ENCODE data around the gene NOX3.
A peak's percentile ranks its signal among the peaks of the same experiment; 100 is the strongest.
"Not testable (repeated sequence)": the region's sequence is repeated elsewhere in the genome, so short reads cannot be mapped to it uniquely, and the experiment has no call there.

The NOX3 gene

GRCh38 chr6:155374681-155375080, 81.0 kb downstream of the NOX3 start:
- H3K4me3 ChIP-seq (ENCODE audit: low read depth, low read length), result no peak overlapping the region
- in situ Hi-C loops (cut with HindIII; ENCODE audit: low sequenced_read_pairs), result no loop called here
- no peak for TF ChIP-seq CTCF (IDR thresholded peaks at IDR 0.05; ENCODE audit: low read depth, low read length)
- no peak for DNase-seq (ENCODE audit: low read depth, low spot score)

- in situ Hi-C loops (cut with HindIII; ENCODE audit: low sequenced_read_pairs), result no loop called here
- no peak overlapping the region for H3K4me3 ChIP-seq (ENCODE audit: low read depth, low read length)
- peak; percentile 52 for DNase-seq (ENCODE audit: low read depth, low spot score)
- no peak for TF ChIP-seq CTCF (IDR thresholded peaks at IDR 0.05; ENCODE audit: low read depth, low read length)
Observed at GRCh38 chr6:155373276-155373675, 82.4 kb downstream of the NOX3 start.

- in situ Hi-C loops (cut with HindIII; ENCODE audit: low sequenced_read_pairs), result no loop called here
- H3K4me3 ChIP-seq (ENCODE audit: low read depth, low read length), result no peak overlapping the region
- TF ChIP-seq CTCF (IDR thresholded peaks at IDR 0.05; ENCODE audit: low read depth, low read length), result no peak
- no peak for DNase-seq (ENCODE audit: low read depth, low spot score)
Observed at GRCh38 chr6:155372256-155372655, 83.4 kb downstream of the NOX3 start.

- DNase-seq (ENCODE audit: low read depth, low spot score), result no peak
- TF ChIP-seq CTCF (IDR thresholded peaks at IDR 0.05; ENCODE audit: low read depth, low read length), result no peak
- in situ Hi-C loops (cut with HindIII; ENCODE audit: low sequenced_read_pairs), result no loop called here
- no peak overlapping the region for H3K4me3 ChIP-seq (ENCODE audit: low read depth, low read length)
Observed at GRCh38 chr6:155371230-155371629, 84.4 kb downstream of the NOX3 start.

- no peak for DNase-seq (ENCODE audit: low read depth, low spot score)
- no peak overlapping the region for H3K4me3 ChIP-seq (ENCODE audit: low read depth, low read length)
- no peak for TF ChIP-seq CTCF (IDR thresholded peaks at IDR 0.05; ENCODE audit: low read depth, low read length)
- in situ Hi-C loops (cut with HindIII; ENCODE audit: low sequenced_read_pairs), result no loop called here
Observed at GRCh38 chr6:155366325-155366724, 89.3 kb downstream of the NOX3 start.

- DNase-seq (ENCODE audit: low read depth, low spot score), result no peak
- in situ Hi-C loops (cut with HindIII; ENCODE audit: low sequenced_read_pairs), result no loop called here
- no peak for TF ChIP-seq CTCF (IDR thresholded peaks at IDR 0.05; ENCODE audit: low read depth, low read length)
- no peak overlapping the region for H3K4me3 ChIP-seq (ENCODE audit: low read depth, low read length)
Observed at GRCh38 chr6:155364844-155365437, 90.7 kb downstream of the NOX3 start.

- DNase-seq (ENCODE audit: low read depth, low spot score), result peak; percentile 63
- in situ Hi-C loops (cut with HindIII; ENCODE audit: low sequenced_read_pairs); H3K4me3 ChIP-seq (ENCODE audit: low read depth, low read length): not testable (repeated sequence)
Observed at GRCh38 chr6:155364021-155364420, 91.6 kb downstream of the NOX3 start.

GRCh38 chr6:155362968-155363632, 92.5 kb downstream of the NOX3 start:
- DNase-seq (ENCODE audit: low read depth, low spot score); H3K4me3 ChIP-seq (ENCODE audit: low read depth, low read length); in situ Hi-C loops (cut with HindIII; ENCODE audit: low sequenced_read_pairs): not testable (repeated sequence)

Data from astrocyte of the spinal cord (primary cell).